GM12874 (cell line): Measurements from ENCODE around the gene OR2L13.

ENCODE experiments used
- TF ChIP-seq, protein P1 (sequence below): IDR thresholded peaks from 2 replicates; pipeline ENCODE4 v1.5.1; 2011; ENCODE audit warnings: low read depth, mild to moderate bottlenecking, control low read depth, low read length, moderate library complexity; ENCODE audit not compliant: insufficient read depth

The OR2L13 gene

DNA sequence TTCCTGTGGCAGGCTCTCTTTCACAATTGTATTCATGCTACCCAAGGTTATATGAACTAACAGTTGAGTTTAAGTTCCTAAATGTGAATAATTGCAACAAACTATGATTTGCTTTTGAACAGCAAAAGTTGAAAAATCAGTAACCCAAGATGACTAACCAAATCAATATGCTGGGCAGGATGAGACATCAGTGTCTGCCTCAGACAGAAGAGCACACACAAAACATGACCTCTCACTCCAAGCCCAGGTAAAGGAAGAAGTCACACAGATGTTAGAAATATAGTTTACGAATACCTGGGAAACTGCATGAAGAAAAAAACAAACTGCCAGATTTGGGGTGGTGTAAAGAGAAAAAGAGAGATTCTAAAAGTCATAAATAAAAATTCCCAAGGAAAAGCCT is 3.5 kb downstream of the OR2L13 start:
- TF ChIP-seq, protein P1, sequence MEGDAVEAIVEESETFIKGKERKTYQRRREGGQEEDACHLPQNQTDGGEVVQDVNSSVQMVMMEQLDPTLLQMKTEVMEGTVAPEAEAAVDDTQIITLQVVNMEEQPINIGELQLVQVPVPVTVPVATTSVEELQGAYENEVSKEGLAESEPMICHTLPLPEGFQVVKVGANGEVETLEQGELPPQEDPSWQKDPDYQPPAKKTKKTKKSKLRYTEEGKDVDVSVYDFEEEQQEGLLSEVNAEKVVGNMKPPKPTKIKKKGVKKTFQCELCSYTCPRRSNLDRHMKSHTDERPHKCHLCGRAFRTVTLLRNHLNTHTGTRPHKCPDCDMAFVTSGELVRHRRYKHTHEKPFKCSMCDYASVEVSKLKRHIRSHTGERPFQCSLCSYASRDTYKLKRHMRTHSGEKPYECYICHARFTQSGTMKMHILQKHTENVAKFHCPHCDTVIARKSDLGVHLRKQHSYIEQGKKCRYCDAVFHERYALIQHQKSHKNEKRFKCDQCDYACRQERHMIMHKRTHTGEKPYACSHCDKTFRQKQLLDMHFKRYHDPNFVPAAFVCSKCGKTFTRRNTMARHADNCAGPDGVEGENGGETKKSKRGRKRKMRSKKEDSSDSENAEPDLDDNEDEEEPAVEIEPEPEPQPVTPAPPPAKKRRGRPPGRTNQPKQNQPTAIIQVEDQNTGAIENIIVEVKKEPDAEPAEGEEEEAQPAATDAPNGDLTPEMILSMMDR = no peak

DNA sequence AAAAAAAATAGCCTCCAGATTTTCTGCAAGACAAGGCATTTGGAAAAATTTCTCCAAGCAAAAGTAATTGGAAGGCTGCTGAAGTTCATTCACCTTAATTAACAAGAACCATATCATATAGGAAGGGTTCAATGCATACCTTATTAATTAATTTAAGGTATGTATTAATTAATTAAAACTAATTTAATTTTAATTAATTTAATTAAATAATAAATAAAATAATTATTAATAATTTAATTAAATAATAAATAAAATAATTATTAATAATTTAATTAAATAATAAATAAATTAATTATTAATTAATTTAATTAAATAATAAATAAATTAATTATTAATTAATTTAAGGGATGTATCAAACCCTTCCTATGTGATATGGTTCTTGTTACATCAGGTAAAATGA is 7.9 kb downstream of the OR2L13 start:
- TF ChIP-seq, protein P1 = no peak

DNA sequence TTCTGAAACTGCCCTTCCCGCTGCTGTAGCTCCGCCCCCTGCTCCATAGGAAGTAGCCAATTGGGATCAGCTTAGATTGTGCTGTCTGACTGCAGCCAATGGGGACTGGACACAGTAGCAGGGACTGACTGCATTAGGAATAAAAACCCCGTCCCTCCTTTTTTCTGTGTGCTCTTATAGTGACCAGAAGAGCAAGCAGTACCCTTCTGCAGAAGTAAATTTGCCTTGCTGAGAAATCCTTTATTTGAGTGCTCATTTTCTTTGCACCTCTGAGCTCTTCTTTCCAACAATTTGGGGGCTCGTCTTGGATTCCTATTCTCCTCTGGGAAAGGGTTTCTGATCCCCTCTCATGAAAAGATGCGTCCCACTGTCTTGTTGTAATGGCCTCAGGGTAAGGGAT is 16.2 kb downstream of the OR2L13 start:
- TF ChIP-seq, protein P1 = no peak

DNA sequence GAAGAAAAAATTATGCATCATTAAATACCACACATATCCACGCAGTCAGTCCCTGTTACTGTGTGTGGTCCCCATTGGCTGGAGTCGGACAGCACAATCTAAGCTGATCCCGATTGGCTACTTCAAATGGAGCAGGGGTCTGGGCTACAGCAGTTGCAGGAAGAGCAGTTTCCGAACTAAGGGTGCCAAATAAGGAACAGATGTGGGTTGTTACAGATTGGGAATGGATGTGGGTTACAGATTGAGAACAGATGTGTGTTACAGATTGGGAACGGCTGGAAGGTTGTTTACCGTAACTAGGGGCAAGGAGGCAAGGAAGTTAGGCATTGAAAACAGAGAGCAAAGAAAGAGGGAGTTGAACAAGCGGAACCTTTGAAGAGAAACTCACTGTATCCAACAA is 19.9 kb downstream of the OR2L13 start:
- TF ChIP-seq, protein P1 = no peak

DNA sequence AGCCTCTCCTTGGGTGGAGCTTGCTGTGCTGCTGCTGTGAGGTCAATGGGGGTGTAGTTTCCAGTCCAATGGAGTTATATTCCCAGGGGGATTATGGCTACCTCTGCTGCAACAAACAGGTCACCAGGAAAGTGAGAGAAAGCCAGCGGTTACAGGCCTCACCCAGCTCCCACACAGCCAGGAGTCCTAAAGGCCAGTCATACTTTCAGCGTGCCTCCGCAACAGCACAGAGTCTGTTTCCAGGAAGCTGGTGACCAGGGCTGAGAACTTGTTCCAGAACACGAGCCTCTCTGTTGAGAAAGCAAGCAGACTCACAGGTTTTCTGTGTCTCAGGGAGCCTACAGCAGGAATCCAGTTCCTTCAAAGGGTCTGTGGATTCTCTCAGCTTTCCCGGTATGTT is 32.7 kb downstream of the OR2L13 start:
- TF ChIP-seq, protein P1 = no peak

DNA sequence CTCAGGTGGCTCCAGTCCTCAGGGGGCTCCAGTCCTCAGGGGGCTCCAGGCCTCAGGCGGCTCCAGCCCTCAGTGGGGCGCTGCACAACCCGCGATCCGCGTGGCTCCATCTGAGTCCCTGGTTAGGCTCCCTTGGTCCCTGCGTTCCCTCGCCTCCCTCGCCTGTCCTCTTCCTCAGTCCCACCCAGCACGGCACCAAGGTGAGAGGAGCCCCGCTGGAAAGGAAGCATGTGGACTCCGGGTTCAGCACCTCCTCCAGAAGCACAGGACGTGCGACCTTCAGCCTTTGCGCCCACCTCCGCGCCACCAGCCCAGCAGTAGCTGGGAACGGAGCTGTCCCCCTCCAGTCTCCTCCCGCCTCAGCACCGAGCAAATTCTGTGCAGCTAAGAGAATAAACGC is 41.8 kb downstream of the OR2L13 start:
- TF ChIP-seq, protein P1 = no peak

DNA sequence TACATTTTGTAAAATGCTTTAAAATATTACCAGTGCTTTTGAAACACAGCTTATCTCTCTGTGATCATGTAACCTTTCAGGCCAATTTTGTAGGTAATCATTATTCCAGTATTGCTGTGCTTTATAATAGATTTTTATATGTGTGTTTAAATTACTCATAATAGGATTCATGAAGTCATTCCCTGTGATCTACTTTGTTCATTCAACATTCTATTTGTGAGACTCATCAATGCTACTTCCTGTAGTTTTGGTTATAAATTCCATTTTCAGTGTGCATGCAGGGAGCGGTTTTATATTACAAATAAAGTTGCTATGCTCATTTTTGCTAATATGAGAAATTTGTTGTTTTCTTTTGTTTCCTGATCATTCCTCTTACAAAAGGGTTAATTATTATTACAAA is 45.9 kb downstream of the OR2L13 start:
- TF ChIP-seq, protein P1 = no peak

DNA sequence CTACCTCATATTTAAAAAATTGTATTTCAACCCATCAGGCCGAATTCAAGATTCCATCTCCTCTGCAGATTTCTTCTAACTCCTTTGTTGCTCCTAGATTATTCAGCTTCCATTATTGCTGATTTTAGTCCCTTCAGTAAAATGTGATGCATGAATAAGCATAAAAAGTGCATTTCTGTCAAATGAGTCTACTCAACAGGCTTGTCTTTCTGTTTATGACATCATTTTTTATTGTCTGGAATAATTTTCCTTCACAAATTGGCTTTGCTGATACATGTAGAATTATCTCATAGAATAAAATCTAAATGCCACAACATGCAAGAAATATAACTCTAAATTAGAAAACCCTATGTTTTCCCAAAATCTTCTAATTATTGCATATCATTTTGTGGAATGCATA is 48.3 kb downstream of the OR2L13 start:
- TF ChIP-seq, protein P1 = no peak
